ENCODE measurements around the gene NXN.
A peak's percentile ranks its signal among the peaks of the same experiment; 100 is the strongest.
"Not testable (repeated sequence)": the region's sequence is repeated elsewhere in the genome, so short reads cannot be mapped to it uniquely, and the experiment has no call there.

NXN gene

DNA sequence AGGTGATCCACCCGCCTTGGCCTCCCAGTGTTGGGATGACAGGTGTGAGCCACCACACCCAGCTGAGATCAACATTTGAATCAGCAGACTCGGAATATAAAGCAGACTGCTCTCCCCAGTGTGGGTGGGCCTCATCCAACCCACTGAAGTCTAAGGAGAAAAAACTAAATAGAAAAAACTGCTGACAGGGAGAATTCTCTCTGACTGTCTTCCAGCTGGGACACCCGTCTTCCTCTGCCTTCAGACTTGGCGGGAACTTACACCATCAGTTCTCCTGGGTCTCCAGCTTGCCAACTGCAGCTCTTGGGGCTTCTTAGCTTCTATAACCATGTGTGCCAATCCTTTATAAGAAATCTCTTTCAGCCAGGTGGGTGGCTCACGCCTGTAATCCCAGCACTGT is 106.7 kb downstream of the NXN start:
- no peak for DNase-seq
- intact Hi-C loops (cut with DNase I): no loop called here

DNA sequence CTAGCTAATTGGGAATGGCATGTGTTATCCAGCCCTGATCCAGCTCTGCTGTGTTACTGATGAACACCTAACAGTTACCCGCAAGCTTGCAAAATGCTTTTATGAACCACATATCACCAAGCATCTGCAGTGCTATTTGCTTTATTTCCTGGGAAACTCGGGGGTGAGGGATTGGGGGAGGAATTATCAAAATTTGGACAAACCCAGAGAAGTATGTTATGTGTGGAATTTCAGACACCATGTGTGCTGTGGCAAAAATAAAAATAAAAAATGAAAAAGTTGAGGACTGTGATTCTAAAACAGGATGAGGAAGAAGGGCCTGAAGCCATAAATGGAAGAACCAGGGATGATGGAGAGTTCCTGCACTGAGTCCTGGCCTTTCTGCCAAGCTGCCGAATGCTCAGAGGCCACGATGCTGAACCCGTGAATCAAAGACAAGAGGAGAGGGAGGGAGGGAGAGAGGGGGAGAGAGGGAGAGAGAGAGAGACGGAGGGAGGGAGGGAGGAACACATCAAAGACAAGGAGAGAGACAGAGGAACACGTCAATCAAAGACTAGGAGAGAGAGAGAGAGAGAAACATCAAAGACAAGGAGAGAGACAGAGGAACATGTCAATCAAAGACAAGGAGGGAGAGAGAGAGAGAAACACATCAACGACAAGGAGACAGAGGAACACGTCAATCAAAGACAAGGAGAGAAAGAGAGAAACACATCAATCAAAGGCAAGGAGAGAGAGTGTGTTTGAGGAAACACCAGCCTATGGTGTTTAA is 107.6 kb downstream of the NXN start:
- intact Hi-C loops (cut with DNase I): no loop called here
- peak in 1 of 10 donors; percentile 2 for DNase-seq

DNA sequence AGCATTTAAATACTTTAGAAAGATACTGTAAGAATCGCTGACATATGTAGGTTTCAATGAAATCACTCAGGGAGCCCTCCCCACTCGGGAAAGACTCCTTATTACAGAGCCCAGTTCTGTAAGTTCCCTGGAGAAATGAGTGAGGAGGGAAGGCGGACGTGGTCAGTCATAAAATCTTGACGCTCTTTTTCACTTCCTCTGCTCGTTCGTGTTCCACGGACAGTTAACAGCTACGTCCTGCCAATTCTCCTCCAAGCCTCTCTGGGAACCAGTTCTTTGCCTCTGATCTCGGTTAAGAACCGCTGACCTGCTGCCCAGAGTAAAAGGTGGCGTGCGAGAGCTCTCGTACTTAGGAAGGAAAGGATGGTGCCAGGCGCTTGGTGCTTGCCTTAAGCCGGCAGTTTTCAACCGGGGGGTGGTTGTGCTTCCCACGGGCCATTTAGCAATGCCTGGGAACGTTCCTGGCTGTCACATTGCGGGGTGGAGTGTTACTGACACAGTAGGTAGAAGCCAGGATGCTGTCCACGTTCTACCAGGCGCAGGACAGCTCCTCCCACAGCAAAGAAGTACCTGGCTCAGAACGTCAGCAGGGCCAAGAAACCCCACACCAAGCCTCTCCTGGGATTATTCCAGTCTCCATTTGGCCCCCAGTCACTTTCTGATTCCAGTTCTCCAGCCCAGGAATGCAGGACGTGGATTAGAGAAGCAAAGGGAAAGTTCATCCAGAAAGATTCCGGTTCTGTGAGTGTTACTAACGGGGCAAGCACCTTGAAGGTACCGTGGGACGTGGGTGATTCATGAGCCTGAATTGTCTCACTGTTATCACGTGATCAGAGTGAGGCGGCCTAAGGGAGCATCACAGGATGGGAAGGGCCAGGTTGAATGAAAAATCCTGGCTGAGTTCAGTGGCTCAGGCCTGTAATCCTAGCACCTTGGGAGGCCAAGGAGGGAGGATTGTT is 109.7 kb downstream of the NXN start:
- DNase-seq: no peak
- intact Hi-C loops (cut with DNase I): no loop called here

DNA sequence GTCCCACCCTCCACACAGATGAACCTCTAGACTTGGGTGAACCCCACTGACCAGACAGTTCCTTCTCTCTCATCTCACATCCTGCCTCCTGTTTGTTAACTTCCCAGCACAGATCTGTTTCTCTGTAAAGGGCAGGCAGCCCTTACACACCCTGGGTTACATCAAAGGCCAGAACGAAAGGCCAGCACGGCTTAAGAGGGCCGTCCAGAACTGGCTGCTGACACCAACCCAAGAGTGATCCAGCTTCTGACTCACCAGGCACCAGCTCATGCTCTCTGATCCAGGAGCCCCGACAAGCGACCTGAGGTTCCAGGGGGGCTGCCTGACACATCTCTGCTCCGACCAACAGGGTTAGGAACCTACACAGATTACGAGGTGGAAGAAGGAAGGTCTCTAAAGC is 110.5 kb downstream of the NXN start:
- intact Hi-C loops (cut with DNase I): no loop called here
- DNase-seq: no peak

DNA sequence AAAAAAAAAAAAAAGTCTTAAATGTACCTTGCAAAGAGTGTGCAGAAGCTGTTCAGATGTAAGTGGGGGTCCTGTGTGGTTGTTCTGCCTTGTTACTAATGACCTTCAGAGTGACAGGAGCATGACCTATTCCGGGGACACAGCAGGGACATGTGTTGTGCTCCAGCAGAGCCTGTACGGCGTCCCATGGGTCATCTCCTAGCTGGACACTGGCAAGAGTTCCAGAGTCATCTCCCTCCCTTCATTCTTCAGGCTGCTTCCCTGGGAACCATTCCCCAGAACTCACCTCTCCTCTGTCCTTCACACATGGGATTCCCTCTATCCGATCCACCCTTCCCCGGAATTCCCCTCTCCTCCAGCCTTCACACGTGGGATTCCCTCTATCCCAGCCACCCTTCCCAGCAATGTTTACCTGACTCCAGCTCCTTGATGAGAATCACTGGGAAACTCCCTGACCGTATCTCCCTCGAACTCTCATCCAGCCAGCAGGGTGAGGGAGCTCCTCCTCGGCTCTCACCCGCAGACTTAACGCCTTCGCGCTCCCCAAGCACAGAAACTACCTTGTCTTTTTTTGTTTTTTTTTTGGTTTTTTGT is 111.6 kb downstream of the NXN start:
- DNase-seq: no peak
- intact Hi-C loops (cut with DNase I): no loop called here

DNA sequence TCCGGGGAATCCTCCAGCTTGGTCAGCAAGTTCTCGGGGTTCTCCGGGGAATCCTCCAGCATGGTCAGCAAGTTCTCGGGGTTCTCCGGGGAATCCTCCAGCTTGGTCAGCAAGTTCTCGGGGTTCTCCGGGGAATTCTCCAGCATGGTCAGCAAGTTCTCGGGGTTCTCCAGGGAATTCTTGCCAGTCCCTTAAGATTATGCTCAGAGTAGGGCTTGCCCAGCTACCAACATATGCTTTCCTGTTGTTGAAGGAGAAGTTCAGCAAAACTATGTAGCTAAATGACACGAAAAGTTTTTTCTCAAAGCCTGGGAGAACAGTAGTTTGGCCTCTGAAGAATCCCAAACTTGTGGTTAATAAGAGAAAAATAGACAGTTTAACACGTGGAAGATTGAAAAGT is 112.3 kb downstream of the NXN start:
- intact Hi-C loops (cut with DNase I); DNase-seq: not testable (repeated sequence)

DNA sequence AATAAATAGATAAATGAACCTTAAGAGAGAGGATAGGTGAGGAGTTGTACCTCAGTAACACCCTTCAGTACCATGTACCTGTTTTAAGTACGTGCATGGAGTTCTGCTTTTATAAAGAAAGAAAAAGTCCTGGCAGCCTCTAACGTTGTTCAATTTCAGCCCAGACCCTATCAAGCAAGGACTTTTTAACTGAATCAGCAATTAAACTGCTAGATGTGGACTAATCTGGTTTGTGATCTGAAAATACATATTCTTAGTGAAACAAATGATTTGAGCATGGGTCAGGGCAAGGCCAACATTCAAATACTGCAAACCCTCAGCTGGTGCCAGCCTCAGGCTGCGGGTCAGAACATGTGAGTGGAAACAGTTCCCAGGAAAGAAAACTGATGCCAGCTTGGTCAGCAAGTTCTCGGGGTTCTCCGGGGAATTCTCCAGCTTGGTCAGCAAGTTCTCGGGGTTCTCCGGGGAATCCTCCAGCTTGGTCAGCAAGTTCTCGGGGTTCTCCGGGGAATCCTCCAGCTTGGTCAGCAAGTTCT is 112.9 kb downstream of the NXN start:
- DNase-seq: no peak
- intact Hi-C loops (cut with DNase I): no loop called here

DNA sequence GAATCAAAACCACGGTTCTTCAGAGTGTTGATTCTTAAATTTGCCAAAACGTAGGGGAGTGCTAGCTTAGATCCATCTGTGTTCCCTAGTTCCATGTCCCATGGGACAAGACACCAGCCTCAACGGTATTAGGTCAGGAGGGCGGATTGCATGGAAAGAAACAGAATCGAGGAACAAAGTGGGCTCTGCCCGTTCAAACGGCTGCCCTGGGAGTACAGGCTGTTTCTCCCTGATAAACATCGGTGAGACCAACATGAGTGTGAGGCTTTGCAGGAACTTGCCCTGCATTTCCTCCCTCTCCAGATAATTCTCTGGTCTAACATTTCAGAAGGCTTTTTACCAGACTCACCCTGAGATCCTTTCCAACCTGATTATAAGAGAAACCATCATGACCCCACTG is 115.3 kb downstream of the NXN start:
- DNase-seq: no peak
- intact Hi-C loops (cut with DNase I): no loop called here

DNA sequence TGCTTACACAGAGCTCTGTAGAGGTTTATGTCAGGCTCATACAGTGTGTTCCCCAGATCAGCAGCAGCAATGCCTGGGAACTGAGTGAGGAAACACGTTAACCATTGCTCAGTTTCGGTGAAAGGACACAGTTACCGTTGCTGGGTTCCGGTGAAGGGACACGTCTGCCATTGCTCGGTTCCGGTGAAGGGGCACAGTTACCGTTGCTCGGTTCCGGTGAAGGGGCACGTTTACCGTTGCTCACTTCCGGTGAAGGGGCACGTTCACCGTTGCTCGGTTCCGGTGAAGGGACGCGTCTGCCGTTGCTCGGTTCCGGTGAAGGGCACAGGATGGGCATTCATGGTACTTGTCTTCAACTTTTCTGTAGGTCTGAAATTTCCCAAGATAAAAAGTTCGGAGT is 115.7 kb downstream of the NXN start:
- no peak for DNase-seq
- intact Hi-C loops (cut with DNase I): no loop called here

DNA sequence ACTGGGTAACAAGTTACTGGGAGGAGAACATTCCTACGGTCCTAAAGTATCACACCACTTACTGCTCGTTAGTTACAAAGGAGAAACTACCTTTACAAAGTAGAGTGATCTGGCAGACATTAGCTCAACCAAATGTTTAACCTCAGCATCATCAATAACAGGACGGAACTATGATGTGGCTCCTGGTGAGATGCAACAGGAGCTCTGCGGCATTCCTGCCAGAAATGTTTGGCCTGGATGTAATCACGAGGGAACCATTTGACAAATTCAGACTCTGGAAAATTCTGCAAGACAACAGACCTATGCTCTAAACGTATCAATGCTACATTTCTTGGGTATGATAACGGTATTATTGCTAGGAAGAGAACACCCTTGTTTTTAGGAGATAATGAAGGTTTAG is 117.0 kb downstream of the NXN start:
- intact Hi-C loops (cut with DNase I): no loop called here

DNA sequence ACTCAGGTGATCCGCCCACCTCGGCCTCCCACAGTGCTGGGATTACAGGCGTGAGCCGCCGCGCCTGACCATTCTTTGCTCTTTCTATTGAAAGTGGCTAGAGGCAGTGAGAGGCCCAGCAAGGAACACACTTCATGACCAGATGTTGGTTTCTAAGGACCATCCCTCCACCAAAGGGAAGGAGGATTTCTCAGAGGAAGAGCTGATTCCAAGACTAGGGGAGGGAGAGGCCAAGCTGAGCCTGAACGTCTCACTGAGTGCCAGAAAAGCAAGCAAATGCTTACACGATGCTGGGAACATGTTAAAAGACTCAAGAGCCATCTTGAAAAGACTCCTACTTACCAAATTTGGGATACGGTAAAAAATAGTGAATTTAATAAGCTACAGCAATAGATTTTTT is 118.2 kb downstream of the NXN start:
- no peak for DNase-seq
- intact Hi-C loops (cut with DNase I): no loop called here

More for the DNA sequence above, 117.0 kb downstream of the NXN start:
- no peak for DNase-seq

DNA sequence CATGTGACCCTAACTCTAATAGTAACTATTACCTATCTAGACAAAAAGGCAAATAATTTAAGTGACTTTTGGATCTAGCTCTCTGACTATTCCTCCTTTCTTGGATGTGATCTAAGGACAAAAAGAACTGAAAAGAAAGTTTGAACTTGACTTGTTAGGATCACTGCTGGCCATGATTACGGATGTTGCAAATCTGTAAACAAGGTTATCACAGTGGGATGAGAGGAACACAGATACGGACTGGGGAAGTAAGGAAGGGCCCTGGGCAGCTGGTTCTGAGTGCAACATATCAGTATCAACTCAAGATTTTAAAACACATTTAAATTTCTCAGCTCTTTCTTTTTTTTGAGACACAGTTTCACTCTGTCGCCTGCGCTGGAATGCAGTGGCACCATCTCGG is 118.8 kb downstream of the NXN start:
- DNase-seq: no peak
- intact Hi-C loops (cut with DNase I): no loop called here

DNA sequence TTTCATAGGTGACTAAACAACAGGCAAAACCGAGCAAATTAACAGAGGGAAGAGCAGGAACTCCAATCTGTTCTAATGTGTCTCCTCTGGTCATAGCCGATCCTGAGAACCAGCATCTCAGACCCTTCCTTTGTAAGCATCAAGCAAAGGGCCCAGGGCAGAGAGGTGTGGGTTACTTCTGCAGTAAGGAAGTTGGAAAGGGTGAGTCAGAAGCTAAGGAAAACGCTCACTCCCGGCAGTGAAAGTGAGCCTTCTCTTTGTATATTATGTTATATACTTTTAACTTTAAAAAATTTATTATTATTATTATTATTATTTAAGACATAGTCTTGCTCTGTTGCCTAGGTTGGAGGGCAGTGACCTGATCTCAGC is 119.8 kb downstream of the NXN start:
- intact Hi-C loops (cut with DNase I): no loop called here
- no peak for DNase-seq

DNA sequence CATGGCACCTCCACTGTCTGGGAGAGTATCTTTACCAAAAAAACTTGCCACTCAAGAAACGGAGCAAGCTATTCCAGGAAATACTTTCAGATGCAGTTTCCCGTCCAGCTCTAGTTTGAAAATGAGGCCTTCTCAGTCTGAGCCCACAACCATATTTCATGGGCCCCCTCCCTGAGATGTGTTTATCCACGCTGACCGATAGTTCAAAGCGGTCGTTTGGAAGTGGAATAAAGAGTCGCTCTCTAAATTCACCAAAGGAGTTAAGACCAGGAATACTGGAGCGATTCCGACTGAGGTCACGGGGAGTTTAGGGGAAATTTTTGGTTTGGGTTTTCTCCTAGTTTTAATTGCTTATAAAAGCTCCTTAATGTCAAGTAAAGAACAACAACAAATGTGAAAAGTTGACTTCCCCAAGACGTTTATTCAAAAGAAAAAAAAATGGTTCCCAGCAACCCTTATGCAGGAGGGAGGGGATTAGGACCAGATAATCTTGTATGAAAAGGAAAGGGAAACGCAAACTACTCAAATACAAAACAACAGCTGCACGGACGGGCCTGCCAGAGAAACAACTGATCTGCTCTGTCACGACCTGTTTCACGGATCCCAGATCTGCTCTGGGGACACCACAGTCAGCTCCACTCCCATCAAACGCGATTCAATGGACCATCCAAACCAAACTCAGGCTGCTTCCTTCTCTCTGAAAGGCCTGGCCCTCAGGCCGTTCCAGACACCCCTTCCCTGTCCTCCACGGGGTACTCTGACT is 120.3 kb downstream of the NXN start:
- intact Hi-C loops (cut with DNase I): no loop called here
- no peak for DNase-seq

DNA sequence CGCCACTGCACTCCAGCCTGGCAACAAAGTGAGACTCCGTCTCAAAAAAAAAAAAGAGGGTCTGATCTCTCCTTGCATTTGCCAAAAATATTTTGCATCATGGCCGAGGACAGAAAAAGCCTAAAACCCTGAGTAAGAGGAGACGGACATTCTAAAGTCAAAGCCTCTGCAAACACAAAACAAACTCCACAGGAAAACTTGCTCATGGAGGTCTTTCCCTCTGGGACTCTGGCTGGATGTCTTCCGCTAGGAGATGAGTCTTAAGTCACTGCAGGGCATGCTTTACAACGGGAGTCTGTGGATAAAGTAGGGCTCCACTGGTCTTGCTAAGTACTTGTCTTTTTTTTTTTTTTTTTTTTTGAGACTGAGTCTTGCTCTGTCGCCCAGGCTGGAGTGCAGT is 123.4 kb downstream of the NXN start:
- no peak for DNase-seq
- intact Hi-C loops (cut with DNase I): no loop called here

DNA sequence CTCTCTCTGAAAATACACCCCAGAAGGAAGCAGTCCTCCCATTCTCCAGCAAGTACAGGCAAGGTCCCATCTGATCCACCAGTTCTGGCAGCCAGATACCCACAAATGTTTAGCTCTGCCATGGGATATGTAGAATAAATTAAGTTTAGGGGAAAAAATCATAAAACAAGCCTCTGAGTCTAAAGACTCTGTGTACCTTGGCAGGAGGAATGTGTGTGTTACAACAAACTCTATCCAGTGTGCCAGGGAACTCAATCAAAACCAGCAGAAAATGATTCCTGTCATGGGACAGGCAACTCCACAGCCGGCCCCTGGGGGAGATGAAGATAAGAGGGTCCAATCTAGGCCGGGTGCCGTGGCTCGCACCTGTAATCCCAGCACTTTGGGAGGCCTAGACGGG is 124.0 kb downstream of the NXN start:
- no peak for DNase-seq
- intact Hi-C loops (cut with DNase I): no loop called here

DNA sequence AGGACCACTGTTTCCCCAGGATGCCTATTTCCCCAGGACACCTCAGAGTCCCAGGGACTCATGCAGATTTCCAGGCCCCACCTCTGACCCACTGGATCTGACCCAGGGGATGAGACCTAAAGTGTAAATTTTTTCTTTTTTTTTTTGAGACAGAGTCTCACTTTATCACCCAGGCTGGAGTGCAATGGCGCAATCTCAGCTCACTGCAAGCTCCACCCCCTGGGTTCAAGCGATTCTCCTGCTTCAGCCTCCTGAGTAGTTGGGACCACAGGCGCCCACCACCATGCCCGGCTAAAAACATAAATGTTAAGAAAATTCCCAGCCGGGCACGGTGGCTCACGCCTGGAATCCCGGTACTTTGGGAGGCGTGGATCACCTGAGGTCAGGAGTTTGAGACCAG is 126.7 kb downstream of the NXN start:
- DNase-seq; intact Hi-C loops (cut with DNase I): not testable (repeated sequence)

DNA sequence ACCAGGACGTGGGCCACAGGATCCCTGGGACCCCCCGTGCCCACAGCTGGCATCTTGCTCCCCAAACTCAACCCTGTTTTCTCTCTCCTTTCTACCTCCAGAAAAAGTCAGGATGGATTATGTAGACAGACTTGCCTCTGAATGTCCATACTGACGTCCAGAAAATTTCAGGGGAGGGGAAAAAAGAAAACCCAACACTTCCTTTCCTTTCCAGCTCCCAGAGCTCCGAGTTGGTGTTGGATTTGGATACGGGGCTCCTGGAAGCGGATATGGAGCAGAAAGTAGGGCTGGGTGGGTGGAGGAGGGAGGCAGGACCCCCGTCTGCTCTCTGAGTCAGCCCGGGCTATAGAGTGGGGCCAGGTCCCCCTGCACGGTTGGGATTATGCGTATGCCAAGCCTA is 127.2 kb downstream of the NXN start:
- DNase-seq: no peak
- intact Hi-C loops (cut with DNase I): no loop called here

DNA sequence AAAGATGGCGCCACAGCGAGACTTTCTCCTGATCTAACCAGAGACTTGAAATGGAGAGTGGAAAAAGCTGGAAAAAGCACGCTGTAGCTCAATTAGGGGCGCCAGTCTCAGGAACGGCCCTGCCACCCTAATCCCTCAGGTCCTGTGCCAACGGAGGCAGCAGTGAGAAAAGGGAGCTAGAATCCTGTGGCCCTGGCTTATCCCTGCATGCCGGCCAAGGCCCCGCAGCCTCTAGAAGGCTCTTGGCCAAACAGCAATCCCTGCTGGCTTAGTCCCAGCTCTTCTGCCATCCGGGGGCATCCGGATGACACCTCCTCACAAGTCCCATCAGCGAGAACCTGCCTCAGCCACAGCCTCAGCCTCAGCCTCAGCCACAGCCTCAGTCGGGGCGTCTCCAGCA is 127.7 kb downstream of the NXN start:
- DNase-seq: no peak
- intact Hi-C loops (cut with DNase I): no loop called here

Data from posterior cingulate gyrus (tissue), 11 donors.